ENCODE measurements around the gene TMEM269. TPM values are rescaled to one million over a fixed set of nuclear protein-coding genes. Genes with fewer than 3 reads are reported as not detected.
A peak's percentile ranks its signal among the peaks of the same experiment; 100 is the strongest.

Gene TMEM269
- total RNA-seq, 5 donors from 2014 or later (not counting 1 experiment from before 2014, with no cell fraction given), result 0.20 to 1.7 (median 0.88) TPM

DNA sequence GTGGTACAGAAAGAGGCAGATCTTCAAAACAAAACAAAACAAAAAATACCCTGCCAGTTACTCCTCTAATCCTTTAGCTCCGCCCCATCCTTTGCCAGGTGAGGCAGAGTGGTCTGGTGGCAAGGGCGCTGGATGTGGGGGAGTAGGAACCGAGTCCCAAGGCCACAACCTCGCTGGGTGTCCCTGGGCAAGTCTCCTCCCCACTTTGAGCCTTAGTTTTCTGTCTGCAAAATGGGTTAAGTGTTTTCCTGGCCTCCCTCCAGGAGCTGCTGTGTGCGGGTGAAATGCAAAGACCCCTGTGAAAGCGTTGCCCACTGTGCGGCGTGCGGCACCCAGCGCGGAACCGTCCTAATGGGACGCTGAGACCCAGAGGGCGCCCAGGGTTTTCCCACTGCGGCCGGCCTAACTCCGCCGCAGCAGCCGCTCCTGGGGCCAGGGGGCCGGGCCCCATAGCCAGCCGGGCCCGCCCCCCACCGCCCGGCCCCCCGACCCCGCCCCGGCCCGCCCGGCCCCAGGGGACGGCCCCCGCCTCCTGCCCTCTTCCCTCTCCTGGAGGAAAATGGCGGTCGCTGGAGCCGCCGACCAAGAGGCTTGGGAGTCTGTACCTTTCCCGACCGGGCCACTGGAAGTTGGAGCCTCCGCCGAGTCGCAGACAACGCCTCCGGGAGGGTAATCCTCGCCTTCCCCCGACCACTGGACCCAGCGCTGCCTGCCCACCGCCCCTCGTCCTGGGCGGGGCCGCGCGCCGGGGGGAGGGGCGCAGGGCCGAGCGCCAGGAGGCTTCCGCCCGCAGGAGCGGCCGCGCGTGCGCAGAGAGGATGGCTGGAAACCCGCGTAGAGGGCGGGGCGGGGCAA, 32.0 kb downstream of the TMEM269 start, which contains the start of the genes ERMAP and SVBP:
ERMAP (plus strand) TSS at position 538 of the 855 bp plus-strand sequence. CDS start 13,327 bp downstream, outside the sequence.
SVBP (minus strand) TSS at position 813 of the 855 bp plus-strand sequence. CDS start 853 bp downstream, outside the sequence.
- POLR2A ChIA-PET, result interaction anchor here (0.6 to 1.7 kb wide), 3 partner anchors 30 to 50 kb away, joined by 3 to 4 read pairs (median 4); partner anchors contain the start of genes C1orf50 (in 1 of the 2), P3H1 (in 1 of the 2) and ZNF691 (in 1 of the 2)
- H3K4me1 ChIP-seq (ENCODE audit: control insufficient read depth in 1 of 2, extremely low read depth in 1 of 2, insufficient read depth in 2 of 2, low read length in 2 of 2), result peaks cover 10 to 13% of the 10 kb centered on the region in 2 experiments
- peaks cover 20 to 39% (median 20%) of the 10 kb centered on the region in 3 donors for H3K4me1 Mint-ChIP-seq
- WGBS (ENCODE audit: insufficient coverage), result 0% methylated on average over 33 of the region's 66 CpGs
- peak within 1 kb of the TSS; percentile 90 to 93 for H3K27ac Mint-ChIP-seq
- H3K9me3 Mint-ChIP-seq, result no peaks in the 10 kb centered on the region
- peak within 1 kb of the TSS; percentile 81 for H3K27ac ChIP-seq (ENCODE audit: low read length)
- H3K36me3 Mint-ChIP-seq, result no peaks in the 10 kb centered on the region
- no peaks in the 10 kb centered on the region for H3K36me3 ChIP-seq (ENCODE audit: control insufficient read depth in 2 of 2, extremely low read depth in 1 of 2, insufficient read depth in 1 of 2, low read length in 1 of 2)
- peak within 1 kb of the TSS; percentile 66 to 82 for H3K4me3 ChIP-seq (ENCODE audit: control insufficient read depth in 1 of 2, extremely low read depth in 1 of 2, low read length in 1 of 2)
- peak; percentile 87 to 91 (median 88) for ATAC-seq (replicated peaks in 1 of 4)
- H3K4me3 Mint-ChIP-seq, result peak within 1 kb of the TSS; percentile 78 to 84 (median 83)
- no peaks in the 10 kb centered on the region for H3K27me3 ChIP-seq (replicated peaks in 1 of 2; ENCODE audit: control insufficient read depth in 2 of 2, extremely low read depth in 1 of 2, insufficient read depth in 2 of 2, low read length in 1 of 2)
- H3K9me3 ChIP-seq, result no peaks in the 10 kb centered on the region
- peak; percentile 80 to 96 (median 90) for DNase-seq
- no peaks in the 10 kb centered on the region for H3K27me3 Mint-ChIP-seq
- CTCF ChIA-PET, result interaction anchor here (0.6 to 4.0 kb wide), 5 partner anchors 9 to 142 kb away, joined by 3 to 16 read pairs (median 4); partner anchors contain the start of genes C1orf50 (in 1 of the 2), P3H1 (in 1 of the 2) and ZNF691 (in 1 of the 2)

DNA sequence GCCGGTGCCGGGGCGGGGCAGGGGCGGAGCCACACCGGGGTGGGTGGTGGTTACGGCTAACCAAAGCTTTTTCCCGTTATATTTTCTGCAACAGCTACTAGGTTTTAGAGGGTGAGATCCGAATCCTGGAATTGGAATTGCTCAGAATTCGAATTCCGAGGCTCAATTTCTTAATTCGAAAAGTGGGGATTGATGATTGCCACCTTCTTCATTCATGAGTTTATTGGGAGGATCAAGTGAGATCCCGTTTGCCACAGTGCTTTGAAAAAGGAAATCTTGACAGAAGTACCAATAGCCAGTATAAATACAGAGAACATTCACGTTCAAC, 32.6 kb downstream of the TMEM269 start:
- no peak overlapping the region for H3K27ac ChIP-seq (ENCODE audit: low read length)
- CTCF ChIA-PET, result interaction anchor here (0.6 to 4.0 kb wide), 5 partner anchors 9 to 142 kb away, joined by 3 to 16 read pairs (median 3); partner anchors contain the start of genes C1orf50 (in 1 of the 2), P3H1 (in 1 of the 2) and ZNF691 (in 1 of the 2)
- 0% methylated on average over 3 of the region's 13 CpGs for WGBS (ENCODE audit: insufficient coverage)

DNA sequence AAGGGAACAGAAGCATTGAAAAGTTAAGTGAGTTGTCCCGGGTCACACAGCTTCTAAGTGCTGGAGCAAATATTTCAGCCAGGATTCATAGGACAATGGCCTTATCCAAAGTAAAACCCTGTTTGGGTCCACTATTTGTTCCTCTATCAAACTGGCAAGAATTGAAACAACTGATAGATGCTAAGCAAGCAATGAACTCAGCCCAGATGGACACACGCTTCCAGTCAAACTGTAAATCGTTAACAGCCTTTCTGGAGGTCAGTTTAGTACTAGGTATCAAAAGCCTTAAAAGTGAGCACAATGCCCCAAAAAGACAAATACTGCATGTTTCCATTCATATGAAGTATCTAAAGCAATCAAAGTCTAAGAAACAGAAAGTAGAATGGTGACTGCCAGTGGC, 33.2 kb downstream of the TMEM269 start:
- peak overlapping the region; percentile 63 to 84 (median 70) for H3K4me3 Mint-ChIP-seq
- peaks cover 20 to 39% (median 20%) of the 10 kb centered on the region in 3 donors for H3K4me1 Mint-ChIP-seq
- no peaks in the 10 kb centered on the region for H3K36me3 Mint-ChIP-seq
- no peaks in the 10 kb centered on the region for H3K27me3 Mint-ChIP-seq
- 100% methylated on average over 2 of the region's 3 CpGs for WGBS (ENCODE audit: insufficient coverage)
- H3K27ac Mint-ChIP-seq, result no peak overlapping the region
- no peaks in the 10 kb centered on the region for H3K36me3 ChIP-seq (ENCODE audit: control insufficient read depth in 2 of 2, extremely low read depth in 1 of 2, insufficient read depth in 1 of 2, low read length in 1 of 2)
- H3K4me1 ChIP-seq (ENCODE audit: control insufficient read depth in 1 of 2, extremely low read depth in 1 of 2, insufficient read depth in 2 of 2, low read length in 2 of 2), result peaks cover 10 to 13% of the 10 kb centered on the region in 2 experiments
- no peaks in the 10 kb centered on the region for H3K9me3 ChIP-seq
- CTCF ChIA-PET, result interaction anchor here in 1 of 2 donors (0.8 to 4.0 kb wide), 4 partner anchors 10 to 105 kb away, joined by 3 to 16 read pairs (median 10); partner anchors contain the start of genes C1orf50, P3H1 and ZNF691
- ATAC-seq (replicated peaks in 1 of 4) (no peak), DNase-seq (peak in 1 of 35 experiments; percentile 8)
- POLR2A ChIA-PET, result interaction anchor here in 1 of 2 donors (0.8 kb wide), 1 partner anchor 28 kb away, joined by 3 read pairs; the partner anchor contains the start of gene ZNF691
- H3K9me3 Mint-ChIP-seq, result no peaks in the 10 kb centered on the region
- H3K27ac ChIP-seq (ENCODE audit: low read length), result no peak overlapping the region
- no peaks in the 10 kb centered on the region for H3K27me3 ChIP-seq (replicated peaks in 1 of 2; ENCODE audit: control insufficient read depth in 2 of 2, extremely low read depth in 1 of 2, insufficient read depth in 2 of 2, low read length in 1 of 2)
- H3K4me3 ChIP-seq (ENCODE audit: control insufficient read depth in 1 of 2, extremely low read depth in 1 of 2, low read length in 1 of 2), result no peak overlapping the region

More for the DNA sequence above, 32.6 kb downstream of the TMEM269 start:
- H3K27me3 Mint-ChIP-seq, result no peaks in the 10 kb centered on the region
- peak overlapping the region; percentile 70 to 84 (median 83) for H3K4me3 Mint-ChIP-seq
- no peaks in the 10 kb centered on the region for H3K36me3 Mint-ChIP-seq
- H3K9me3 Mint-ChIP-seq, result no peaks in the 10 kb centered on the region
- no peak overlapping the region for H3K27ac Mint-ChIP-seq
- no peaks in the 10 kb centered on the region for H3K27me3 ChIP-seq (replicated peaks in 1 of 2; ENCODE audit: control insufficient read depth in 2 of 2, extremely low read depth in 1 of 2, insufficient read depth in 2 of 2, low read length in 1 of 2)
- H3K4me1 ChIP-seq (ENCODE audit: control insufficient read depth in 1 of 2, extremely low read depth in 1 of 2, insufficient read depth in 2 of 2, low read length in 2 of 2), result peaks cover 10 to 13% of the 10 kb centered on the region in 2 experiments
- H3K4me1 Mint-ChIP-seq, result peaks cover 20 to 39% (median 20%) of the 10 kb centered on the region in 3 donors
- ATAC-seq (replicated peaks in 1 of 4) (no peak), DNase-seq (no peak)
- POLR2A ChIA-PET, result interaction anchor here in 1 of 2 donors (0.8 to 1.7 kb wide), 2 partner anchors 29 to 50 kb away, joined by 3 to 4 read pairs; partner anchors contain the start of genes C1orf50, P3H1 and ZNF691
- peak overlapping the region; percentile 49 to 54 for H3K4me3 ChIP-seq (ENCODE audit: control insufficient read depth in 1 of 2, extremely low read depth in 1 of 2, low read length in 1 of 2)
- no peaks in the 10 kb centered on the region for H3K36me3 ChIP-seq (ENCODE audit: control insufficient read depth in 2 of 2, extremely low read depth in 1 of 2, insufficient read depth in 1 of 2, low read length in 1 of 2)
- H3K9me3 ChIP-seq, result no peaks in the 10 kb centered on the region

DNA sequence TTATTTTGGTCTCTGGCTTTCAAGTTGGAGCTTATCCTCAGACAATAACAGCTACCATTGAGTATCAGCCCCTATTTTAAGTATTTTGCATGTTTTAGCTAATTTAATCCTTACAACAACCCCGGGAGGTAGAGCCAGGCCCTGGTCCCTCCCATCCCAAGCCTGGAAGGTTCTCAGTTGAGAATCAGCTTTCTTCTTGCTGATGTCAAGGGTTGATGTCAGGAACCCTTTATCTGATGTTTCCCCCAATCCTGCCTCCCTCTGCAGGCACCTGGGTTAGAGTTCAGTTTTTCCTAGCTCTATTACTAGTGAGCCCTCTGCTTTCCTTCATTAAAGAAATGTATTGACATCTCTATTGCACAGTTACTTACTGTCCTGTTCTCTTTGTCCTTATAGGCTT, 36.0 kb downstream of the TMEM269 start:
- ATAC-seq (replicated peaks in 1 of 4), result no peak
- H3K4me3 Mint-ChIP-seq, result no peak overlapping the region
- WGBS (ENCODE audit: insufficient coverage), result no CpG with 5 or more reads among the region's 1 CpG
- H3K4me3 ChIP-seq (ENCODE audit: control insufficient read depth in 1 of 2, extremely low read depth in 1 of 2, low read length in 1 of 2), result no peak overlapping the region
- ChIA-PET CTCF (interaction anchor here (0.6 to 1.2 kb wide), 3 partner anchors 25 to 95 kb away, joined by 5 to 10 read pairs (median 6); partner anchors contain the start of gene ZNF691 (in 1 of the 2)), POLR2A (interaction anchor here in 1 of 2 donors (0.7 kb wide), 1 partner anchor 116 kb away, joined by 11 read pairs; no protein-coding TSS in a partner anchor)
- peaks cover 9 to 11% of the 10 kb centered on the region in 2 experiments for H3K4me1 ChIP-seq (ENCODE audit: control insufficient read depth in 1 of 2, extremely low read depth in 1 of 2, insufficient read depth in 2 of 2, low read length in 2 of 2)
- no peaks in the 10 kb centered on the region for H3K9me3 Mint-ChIP-seq
- no peaks in the 10 kb centered on the region for H3K27me3 ChIP-seq (replicated peaks in 1 of 2; ENCODE audit: control insufficient read depth in 2 of 2, extremely low read depth in 1 of 2, insufficient read depth in 2 of 2, low read length in 1 of 2)
- H3K9me3 ChIP-seq, result no peaks in the 10 kb centered on the region
- no peak overlapping the region for H3K27ac ChIP-seq (ENCODE audit: low read length)
- no peaks in the 10 kb centered on the region for H3K36me3 ChIP-seq (ENCODE audit: control insufficient read depth in 2 of 2, extremely low read depth in 1 of 2, insufficient read depth in 1 of 2, low read length in 1 of 2)
- DNase-seq, result no peak
- H3K27ac Mint-ChIP-seq, result no peak overlapping the region
- H3K36me3 Mint-ChIP-seq, result no peaks in the 10 kb centered on the region
- H3K27me3 Mint-ChIP-seq, result no peaks in the 10 kb centered on the region
- peaks cover 16 to 31% (median 17%) of the 10 kb centered on the region in 3 donors for H3K4me1 Mint-ChIP-seq

DNA sequence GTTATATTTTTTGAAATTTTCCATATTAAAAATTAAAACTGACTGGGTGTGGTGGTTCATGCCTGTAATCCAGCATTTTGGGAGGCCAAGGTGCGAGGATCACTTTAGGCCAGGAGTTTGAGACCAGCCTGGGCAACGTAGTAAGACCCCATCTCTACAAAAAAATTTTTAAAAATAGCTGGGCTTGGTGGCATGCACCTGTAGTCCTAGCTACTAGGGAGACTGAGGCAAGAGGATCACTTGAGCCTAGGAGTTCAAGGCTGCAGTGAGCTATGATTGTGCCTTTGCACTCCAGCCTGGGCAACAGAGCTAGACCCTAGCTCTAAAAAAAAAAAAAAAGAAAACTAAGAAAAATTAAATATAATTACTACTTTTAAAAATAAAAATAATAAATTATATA, 36.9 kb downstream of the TMEM269 start:
- ChIA-PET POLR2A (no interaction called here), CTCF (interaction anchor here (0.6 to 1.2 kb wide), 6 partner anchors 24 to 1002 kb away, joined by 3 to 10 read pairs (median 4); partner anchors contain the start of gene ZNF691 (in 1 of the 2))
- Histone ChIP-seq H3K4me3 (ENCODE audit: control insufficient read depth in 1 of 2, extremely low read depth in 1 of 2, low read length in 1 of 2) (no peak overlapping the region), H3K27ac (ENCODE audit: low read length) (no peak overlapping the region), H3K36me3 (ENCODE audit: control insufficient read depth in 2 of 2, extremely low read depth in 1 of 2, insufficient read depth in 1 of 2, low read length in 1 of 2) (no peaks in the 10 kb centered on the region), H3K9me3 (no peaks in the 10 kb centered on the region), H3K27me3 (replicated peaks in 1 of 2; ENCODE audit: control insufficient read depth in 2 of 2, extremely low read depth in 1 of 2, insufficient read depth in 2 of 2, low read length in 1 of 2) (no peaks in the 10 kb centered on the region), H3K4me1 (ENCODE audit: control insufficient read depth in 1 of 2, extremely low read depth in 1 of 2, insufficient read depth in 2 of 2, low read length in 2 of 2) (peaks cover under 1 to 6% of the 10 kb centered on the region in 2 experiments)
- ATAC-seq (replicated peaks in 1 of 4), result no peak
- Mint-ChIP-seq H3K27me3 (no peaks in the 10 kb centered on the region), H3K4me1 (peaks cover 8 to 22% (median 9%) of the 10 kb centered on the region in 3 donors), H3K27ac (no peak overlapping the region), H3K4me3 (no peak overlapping the region), H3K9me3 (no peaks in the 10 kb centered on the region), H3K36me3 (no peaks in the 10 kb centered on the region)
- no peak for DNase-seq
- no CpG with 5 or more reads among the region's 2 CpGs for WGBS (ENCODE audit: insufficient coverage)
